DMS53 treated with DMSO at 0.1 percent for 48 hours (cell line): Measurements from ENCODE around the gene PDX1.

Experiments
- DNase-seq: peaks from one replicate; lab custom pipeline; 2025; ENCODE audit not compliant: unreplicated experiment; lab: John Stamatoyannopoulos, UW

The PDX1 gene

GRCh38 chr13:27919934-27920676, at the start of gene PDX1:
PDX1 (plus strand) TSS chr13:27920000; CDS start chr13:27920139, 139 bp downstream.
- DNase-seq, result peak; percentile 66

GRCh38 chr13:27878274-27878673, 41.5 kb upstream of the PDX1 start:
- no peak for DNase-seq

GRCh38 chr13:27889471-27889870, 30.3 kb upstream of the PDX1 start:
- DNase-seq, result no peak

GRCh38 chr13:27896726-27897125, 23.1 kb upstream of the PDX1 start:
- DNase-seq, result no peak

- DNase-seq, result no peak
These were observed 15.1 kb upstream of the PDX1 start for GRCh38 chr13:27904719-27905118.

GRCh38 chr13:27905650-27906049, 14.2 kb upstream of the PDX1 start:
- DNase-seq, result no peak

GRCh38 chr13:27907121-27907787, 12.5 kb upstream of the PDX1 start:
- no peak for DNase-seq

- no peak for DNase-seq
These were observed 10.4 kb upstream of the PDX1 start for GRCh38 chr13:27909378-27909777.

- no peak for DNase-seq
These were observed 8.3 kb upstream of the PDX1 start for GRCh38 chr13:27911521-27911920.

- no peak for DNase-seq
These were observed 6.6 kb upstream of the PDX1 start for GRCh38 chr13:27913160-27913559.

- DNase-seq, result no peak
These were observed 4.2 kb upstream of the PDX1 start for GRCh38 chr13:27915301-27916207.

- no peak for DNase-seq
These were observed 2.5 kb upstream of the PDX1 start for GRCh38 chr13:27917121-27917947.

- DNase-seq, result no peak
These were observed 1.5 kb upstream of the PDX1 start for GRCh38 chr13:27918041-27918917.

- DNase-seq, result no peak
These were observed 712 bp upstream of the PDX1 start for GRCh38 chr13:27918918-27919658.

- no peak for DNase-seq
These were observed 204 bp upstream of the PDX1 start for GRCh38 chr13:27919659-27919933.

- peak; percentile 61 for DNase-seq
These were observed 1.0 kb downstream of the PDX1 start for GRCh38 chr13:27920677-27921420.

- DNase-seq, result no peak
These were observed 1.7 kb downstream of the PDX1 start for GRCh38 chr13:27921421-27921960.
